Purkinje cell (primary cell): ENCODE data around the gene ZNF660. TPM values are rescaled to one million over a fixed set of nuclear protein-coding genes. Genes with fewer than 3 reads are reported as not detected.

Experiments
- polyA plus RNA-seq: library from polyadenylated mRNA; unstranded; fragments of >200 nt; fragmentation: Nextera tagmentation; gene quantifications from 2 replicates; pipeline ENCODE4 v1.2.1, GENCODE V29; 2014

The ZNF660 gene
- polyA plus RNA-seq: 2.2 and 2.9 TPM in 2 replicates

DNA sequence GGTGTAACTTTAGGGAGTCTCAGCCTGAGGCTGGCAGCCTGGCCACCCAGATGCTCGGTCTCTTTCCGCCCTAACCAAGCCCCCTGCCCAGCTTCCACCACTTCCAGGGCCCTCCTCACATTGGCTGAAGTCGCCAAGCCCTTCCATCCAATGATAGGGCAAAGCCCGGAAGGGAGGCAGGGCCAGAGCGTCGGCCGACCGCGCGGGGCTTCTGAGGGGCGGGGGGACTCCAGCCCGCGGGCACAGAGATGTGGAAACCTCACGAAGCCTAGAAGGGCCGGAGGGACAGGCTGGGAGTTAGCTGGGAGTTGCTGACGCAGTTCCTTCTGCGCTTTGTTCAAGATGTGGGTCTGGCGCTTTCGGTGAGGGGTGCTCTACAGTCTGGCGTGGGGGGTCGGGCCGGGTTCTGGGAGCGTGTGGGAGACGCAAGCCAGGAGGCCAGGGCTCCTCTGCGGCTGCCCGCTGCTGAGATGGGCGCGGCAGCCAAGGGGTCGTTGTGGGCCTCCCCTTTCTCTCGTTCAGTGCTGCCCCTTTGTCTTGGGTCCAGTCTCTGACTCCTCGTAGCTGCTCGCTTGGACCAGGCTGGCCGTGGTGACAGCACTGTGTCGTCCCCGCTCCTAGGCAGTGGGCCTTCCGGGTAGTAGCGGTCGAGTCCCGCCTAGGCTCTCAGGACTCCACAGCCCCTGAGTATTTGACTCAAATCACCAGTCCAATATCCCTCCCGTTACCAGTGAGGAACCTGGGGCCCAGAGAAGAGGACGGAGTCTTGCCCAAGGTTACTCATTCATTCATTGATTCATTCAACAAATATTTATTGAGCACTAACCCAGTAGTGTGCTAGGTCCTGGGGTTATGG is at the start of gene ZNF660:
ZNF660 (plus strand) TSS at position 319 of the 856 bp plus-strand sequence. CDS start 9,230 bp downstream, outside the sequence.

DNA sequence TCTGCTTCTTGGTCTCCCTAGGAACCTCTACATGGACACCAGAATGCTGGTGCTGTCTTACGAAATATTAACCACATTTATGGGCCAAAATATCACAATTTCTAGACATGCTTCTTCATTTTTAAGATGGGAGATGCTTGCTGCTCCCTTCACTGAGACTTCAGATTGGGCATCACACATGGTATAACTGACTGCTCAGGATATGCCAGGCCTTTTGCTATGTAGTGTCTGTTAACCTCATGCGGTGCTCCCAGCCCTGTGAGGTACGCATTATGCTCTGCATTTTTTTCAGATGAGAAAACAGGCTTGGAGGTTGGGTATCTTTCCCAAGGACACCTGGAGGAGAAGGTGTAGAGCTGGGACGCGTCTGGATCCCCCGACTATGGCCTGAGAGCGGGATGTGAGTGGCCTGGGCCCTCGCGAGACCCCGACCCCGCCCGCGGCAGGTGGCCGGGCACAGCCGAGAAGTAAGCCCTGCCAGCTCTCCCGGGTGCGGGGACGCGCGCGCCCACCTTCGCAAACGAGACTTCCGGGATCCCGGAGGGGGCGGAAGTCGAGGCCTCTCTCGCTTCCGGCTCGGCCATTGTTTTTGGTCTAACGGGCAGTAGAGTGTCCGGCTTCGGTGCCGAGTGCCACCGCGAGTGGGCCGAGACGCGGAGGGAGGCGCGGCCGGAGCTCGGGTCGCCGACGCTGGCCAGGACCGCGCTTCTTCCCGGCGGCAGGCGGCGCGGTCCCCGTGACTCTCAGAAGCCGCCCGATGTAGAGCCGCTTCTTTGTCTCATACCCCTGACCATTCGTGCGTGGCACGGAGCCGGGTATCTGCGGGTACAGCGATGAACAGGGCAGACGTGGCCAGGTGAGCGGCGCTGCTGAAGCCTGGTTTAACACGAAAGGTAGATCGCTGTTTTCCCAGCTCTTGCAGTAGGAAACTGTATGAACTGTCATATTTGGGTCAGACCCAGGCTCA is 29.9 kb upstream of the ZNF660 start, which contains the start of gene ZKSCAN7:
ZKSCAN7 (plus strand) TSS at position 568 of the 967 bp plus-strand sequence. CDS start 1,855 bp downstream, outside the sequence.

DNA sequence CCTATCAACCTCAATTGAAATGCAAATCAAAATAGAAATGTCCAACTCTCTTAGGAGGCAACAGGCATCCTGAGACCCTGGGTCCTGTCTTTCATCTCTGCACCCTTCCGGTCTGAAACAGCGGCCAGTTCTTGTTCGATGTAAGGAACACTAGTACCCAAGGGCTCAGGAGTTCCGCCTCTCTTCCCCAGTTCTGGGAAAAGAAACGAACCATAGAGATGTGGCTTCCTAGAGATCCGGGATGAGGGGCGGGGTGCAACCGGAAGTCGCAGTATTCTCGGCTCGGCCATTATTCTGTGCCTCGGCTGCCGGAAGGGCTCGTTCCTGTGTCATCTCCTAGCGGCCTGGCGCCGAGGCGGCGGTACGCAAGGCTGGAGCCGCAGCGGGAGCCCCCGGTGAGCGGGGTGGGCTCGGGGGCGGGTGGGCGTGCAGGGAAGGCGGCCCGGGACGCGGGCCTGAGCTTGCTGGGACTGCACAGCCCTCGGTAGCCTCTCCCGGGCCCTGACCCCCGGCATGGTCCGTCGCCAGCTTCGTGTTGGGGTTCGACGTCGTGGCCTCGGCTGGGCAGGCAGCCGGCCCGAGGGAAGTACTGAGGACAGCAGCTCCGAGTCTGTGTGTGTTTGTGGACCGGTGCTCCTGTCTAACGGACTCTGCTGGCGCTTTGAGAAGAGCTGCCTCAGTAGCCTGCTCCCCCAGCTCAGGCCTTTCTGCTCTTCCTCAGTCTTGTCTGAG is 40.2 kb downstream of the ZNF660 start, which contains the start of gene ZNF197:
ZNF197 (plus strand) TSS at position 288 of the 732 bp plus-strand sequence. CDS start 4,119 bp downstream, outside the sequence.

DNA sequence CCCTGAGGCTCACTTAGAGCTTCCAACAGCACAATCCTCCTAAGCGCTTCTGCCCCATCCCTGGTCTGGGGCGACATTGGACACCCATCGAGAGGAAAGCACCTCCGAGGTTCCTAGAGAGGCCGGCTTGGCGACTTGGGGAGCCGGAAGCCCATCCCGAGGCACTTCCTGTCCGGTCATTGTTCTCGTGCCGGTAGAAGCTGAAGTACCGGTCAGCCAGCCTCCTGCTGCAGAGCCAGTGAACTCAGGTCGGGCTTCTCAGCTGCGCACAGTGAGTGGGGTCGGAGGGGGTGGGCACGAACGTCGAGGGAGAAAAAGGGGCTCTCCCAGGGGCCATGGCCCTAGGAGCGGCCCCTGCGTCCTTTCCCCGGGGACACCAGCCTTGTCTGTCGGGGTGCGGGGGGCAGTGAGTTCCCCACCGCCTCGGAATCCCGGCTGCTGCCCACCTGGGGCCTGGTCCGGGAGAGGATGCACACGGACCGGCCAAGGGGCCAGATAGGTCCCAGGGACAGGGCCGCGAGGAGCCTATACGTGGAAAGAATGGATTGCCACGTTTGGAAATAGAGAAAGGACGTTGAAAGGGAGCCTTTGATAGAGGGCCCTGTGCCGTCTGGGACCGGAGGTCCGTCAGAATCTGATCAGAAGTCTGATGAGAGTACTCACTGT is 63.9 kb downstream of the ZNF660 start, which contains the start of gene ZNF35:
ZNF35 (plus strand) TSS at position 169 of the 666 bp plus-strand sequence. CDS start 2,336 bp downstream, outside the sequence.

Other genes with a start within 250 kb of the ZNF660 start
- gene TCAIM, start 246.2 kb upstream of the ZNF660 start, polyA plus RNA-seq: 33.4 and 34.5 TPM in 2 replicates
- gene ZNF445, start 107.3 kb upstream of the ZNF660 start, polyA plus RNA-seq: 1.2 and 1.6 TPM in 2 replicates
- 2.2 and 2.7 TPM in 2 replicates for gene ZKSCAN7, start 29.8 kb upstream of the ZNF660 start, polyA plus RNA-seq
- 8.0 and 11.2 TPM in 2 replicates for gene ZNF197, start 40.1 kb downstream of the ZNF660 start, polyA plus RNA-seq
- gene ZNF35, start 63.8 kb downstream of the ZNF660 start, polyA plus RNA-seq: 3.8 and 6.0 TPM in 2 replicates
- gene ZNF502, start 127.7 kb downstream of the ZNF660 start, polyA plus RNA-seq: 2.6 and 4.6 TPM in 2 replicates
- gene ZNF501, start 144.7 kb downstream of the ZNF660 start, polyA plus RNA-seq: 0.20 and 2.7 TPM in 2 replicates
- 41.8 and 49.7 TPM in 2 replicates for gene KIAA1143, start 176.7 kb downstream of the ZNF660 start, polyA plus RNA-seq
- 0.28 and 1.9 TPM in 2 replicates for gene KIF15, start 176.8 kb downstream of the ZNF660 start, polyA plus RNA-seq